GM12874 (cell line): ENCODE results near the gene HSPA14.

Source experiments
- CTCF ChIP-seq: IDR thresholded peaks from 2 replicates; pipeline ENCODE4 v1.5.1; 2011; ENCODE audit warnings: low read depth, mild to moderate bottlenecking, control low read depth, low read length, moderate library complexity; ENCODE audit not compliant: insufficient read depth

Gene HSPA14

GRCh38 chr10:14810969-14811953 is 26.8 kb upstream of the HSPA14 start:
- no peak for TF ChIP-seq CTCF

- TF ChIP-seq CTCF: no peak
These were observed 25.8 kb upstream of the HSPA14 start for GRCh38 chr10:14812271-14812670.

GRCh38 chr10:14815681-14816080 is 22.4 kb upstream of the HSPA14 start:
- no peak for TF ChIP-seq CTCF

- no peak for TF ChIP-seq CTCF
These were observed 17.9 kb upstream of the HSPA14 start for GRCh38 chr10:14820010-14820774.

GRCh38 chr10:14820775-14821154 is 17.3 kb upstream of the HSPA14 start:
- no peak for TF ChIP-seq CTCF

- no peak for TF ChIP-seq CTCF
These were observed 16.3 kb upstream of the HSPA14 start for GRCh38 chr10:14821635-14822375.
